MM.1S (cell line): ENCODE measurements around the gene PAEP.

Source experiments
- DNase-seq: peaks from one replicate; pipeline ENCODE4 v3.0.0-alpha.2; 2015
- H2AFZ ChIP-seq: fragments of 300-600 bp; sonication (generic); 2 replicates; pipeline ENCODE4 v1.6.0; 2016; ENCODE audit warnings: antibody characterized with exemption, low read length
- H3F3A ChIP-seq: fragments of 300-600 bp; sonication (generic); 2 replicates; pipeline ENCODE4 v1.6.1; 2016; ENCODE audit warnings: mild to moderate bottlenecking, antibody characterized with exemption, low read length, moderate library complexity, mixed read lengths; ENCODE audit not compliant: insufficient read depth
- H3K27ac ChIP-seq: fragments of 300-600 bp; sonication (generic); 2 replicates; pipeline ENCODE4 v1.5.1; 2016; ENCODE audit warnings: mild to moderate bottlenecking, low read length
- H3K27me3 ChIP-seq: fragments of 300-600 bp; sonication (generic); replicated peaks from 2 replicates; pipeline ENCODE4 v1.6.0; 2016; ENCODE audit warnings: low read length; ENCODE audit not compliant: insufficient read depth
- H3K36me3 ChIP-seq: fragments of 300-600 bp; sonication (generic); replicated peaks from 2 replicates; pipeline ENCODE4 v1.6.1; 2016; ENCODE audit warnings: mild to moderate bottlenecking, low read length, mixed read lengths; ENCODE audit not compliant: insufficient read depth
- H3K4me1 ChIP-seq: fragments of 300-600 bp; sonication (generic); 2 replicates; pipeline ENCODE4 v1.6.1; 2016; ENCODE audit warnings: low read length, mixed read lengths
- H3K4me2 ChIP-seq: fragments of 300-600 bp; sonication (generic); 2 replicates; pipeline ENCODE4 v1.6.0; 2016; ENCODE audit warnings: low read depth, low read length
- H3K4me3 ChIP-seq: fragments of 300-600 bp; sonication (generic); 2 replicates; pipeline ENCODE4 v1.5.1; 2016; ENCODE audit warnings: low read length, mixed read lengths
- H3K79me2 ChIP-seq: fragments of 300-600 bp; sonication (generic); 2 replicates; pipeline ENCODE4 v1.6.1; 2016; ENCODE audit warnings: mixed run types, low read length, mixed read lengths
- H3K9ac ChIP-seq: fragments of 300-600 bp; sonication (generic); 2 replicates; pipeline ENCODE4 v1.6.1; 2016; ENCODE audit warnings: low read length, mixed read lengths
- H3K9me2 ChIP-seq: fragments of 300-600 bp; sonication (generic); replicated peaks from 2 replicates; pipeline ENCODE4 v1.6.1; 2016; ENCODE audit warnings: mild to moderate bottlenecking, low read length, mixed read lengths; ENCODE audit not compliant: insufficient read depth
- H3K9me3 ChIP-seq: fragments of 300-600 bp; sonication (generic); replicated peaks from 2 replicates; pipeline ENCODE4 v1.6.1; 2016; ENCODE audit warnings: mild to moderate bottlenecking, low read length, mixed read lengths; ENCODE audit not compliant: insufficient read depth
- H4K20me1 ChIP-seq: fragments of 300-600 bp; sonication (generic); 2 replicates; pipeline ENCODE4 v1.6.1; 2016; ENCODE audit warnings: mild to moderate bottlenecking, low read length, moderate library complexity, mixed read lengths; ENCODE audit not compliant: insufficient read depth
- CTCF ChIP-seq: fragments of 300-600 bp; sonication (generic); IDR thresholded peaks from 2 replicates; pipeline ENCODE4 v1.5.1; 2016; ENCODE audit warnings: antibody characterized with exemption, low read length, mixed read lengths
- EZH2 ChIP-seq: fragments of 300-600 bp; sonication (generic); optimal IDR thresholded peaks from 2 replicates; pipeline ENCODE3; 2017; ENCODE audit warnings: low read depth, mild to moderate bottlenecking, antibody characterized with exemption, low read length, mixed read lengths
- EZH2phosphoT487 ChIP-seq: fragments of 300-600 bp; sonication (generic); IDR thresholded peaks from 2 replicates; pipeline ENCODE4 v1.6.1; 2018; ENCODE audit warnings: antibody characterized with exemption, low read length

The PAEP gene

GRCh38 chr9:135514342-135515082, 47.0 kb upstream of the PAEP start:
- H3K9ac ChIP-seq, result no peak overlapping the region
- peaks cover 16% of the 10 kb centered on the region for H3K27me3 ChIP-seq
- peaks cover 14% of the 10 kb centered on the region for H3K4me1 ChIP-seq
- H2AFZ ChIP-seq, result no peak overlapping the region
- no peaks in the 10 kb centered on the region for H3K9me2 ChIP-seq
- no peaks in the 10 kb centered on the region; the same call in 1 of the 2 replicates for H3F3A ChIP-seq
- H3K9me3 ChIP-seq, result no peaks in the 10 kb centered on the region
- H3K4me2 ChIP-seq, result no peak overlapping the region
- no peaks in the 10 kb centered on the region for H3K79me2 ChIP-seq
- H3K27ac ChIP-seq, result no peak overlapping the region
- no peak overlapping the region for H3K4me3 ChIP-seq
- H3K36me3 ChIP-seq, result no peaks in the 10 kb centered on the region
- TF ChIP-seq CTCF, result no peak
- no peak for TF ChIP-seq EZH2phosphoT487
- no peak for TF ChIP-seq EZH2
- H4K20me1 ChIP-seq, result no peaks in the 10 kb centered on the region
- DNase-seq, result no peak

GRCh38 chr9:135515083-135515951, 46.2 kb upstream of the PAEP start:
- Histone ChIP-seq H3K36me3 (no peaks in the 10 kb centered on the region), H3K9me3 (no peaks in the 10 kb centered on the region), H3K9me2 (no peaks in the 10 kb centered on the region), H3K27ac (no peak overlapping the region), H3K4me3 (no peak overlapping the region), H2AFZ (no peak overlapping the region), H3K4me2 (no peak overlapping the region), H3K4me1 (peaks cover 14% of the 10 kb centered on the region), H4K20me1 (no peaks in the 10 kb centered on the region), H3K79me2 (no peaks in the 10 kb centered on the region), H3K9ac (no peak overlapping the region), H3F3A (no peaks in the 10 kb centered on the region; the same call in 1 of the 2 replicates), H3K27me3 (peaks cover 17% of the 10 kb centered on the region)
- DNase-seq, result no peak
- TF ChIP-seq CTCF (no peak), EZH2phosphoT487 (no peak), EZH2 (no peak)

GRCh38 chr9:135516132-135516860, 45.3 kb upstream of the PAEP start:
- Histone ChIP-seq H3K36me3 (no peaks in the 10 kb centered on the region), H3K27ac (no peak overlapping the region), H3K9me3 (no peaks in the 10 kb centered on the region), H3K4me2 (no peak overlapping the region), H3K4me1 (peaks cover 5% of the 10 kb centered on the region), H4K20me1 (no peaks in the 10 kb centered on the region), H3K9ac (no peak overlapping the region), H3K4me3 (no peak overlapping the region), H3K79me2 (no peaks in the 10 kb centered on the region), H3F3A (no peaks in the 10 kb centered on the region; the same call in 1 of the 2 replicates), H2AFZ (no peak overlapping the region), H3K9me2 (no peaks in the 10 kb centered on the region), H3K27me3 (peaks cover 17% of the 10 kb centered on the region)
- TF ChIP-seq EZH2phosphoT487, result no peak
- no peak for TF ChIP-seq CTCF
- no peak for TF ChIP-seq EZH2
- DNase-seq, result no peak
